ENCODE data around the gene HTT-AS. TPM values are rescaled to one million over a fixed set of nuclear protein-coding genes. Genes with fewer than 3 reads are reported as not detected.

HTT-AS gene
- polyA plus RNA-seq, 3 donors = not detected

DNA sequence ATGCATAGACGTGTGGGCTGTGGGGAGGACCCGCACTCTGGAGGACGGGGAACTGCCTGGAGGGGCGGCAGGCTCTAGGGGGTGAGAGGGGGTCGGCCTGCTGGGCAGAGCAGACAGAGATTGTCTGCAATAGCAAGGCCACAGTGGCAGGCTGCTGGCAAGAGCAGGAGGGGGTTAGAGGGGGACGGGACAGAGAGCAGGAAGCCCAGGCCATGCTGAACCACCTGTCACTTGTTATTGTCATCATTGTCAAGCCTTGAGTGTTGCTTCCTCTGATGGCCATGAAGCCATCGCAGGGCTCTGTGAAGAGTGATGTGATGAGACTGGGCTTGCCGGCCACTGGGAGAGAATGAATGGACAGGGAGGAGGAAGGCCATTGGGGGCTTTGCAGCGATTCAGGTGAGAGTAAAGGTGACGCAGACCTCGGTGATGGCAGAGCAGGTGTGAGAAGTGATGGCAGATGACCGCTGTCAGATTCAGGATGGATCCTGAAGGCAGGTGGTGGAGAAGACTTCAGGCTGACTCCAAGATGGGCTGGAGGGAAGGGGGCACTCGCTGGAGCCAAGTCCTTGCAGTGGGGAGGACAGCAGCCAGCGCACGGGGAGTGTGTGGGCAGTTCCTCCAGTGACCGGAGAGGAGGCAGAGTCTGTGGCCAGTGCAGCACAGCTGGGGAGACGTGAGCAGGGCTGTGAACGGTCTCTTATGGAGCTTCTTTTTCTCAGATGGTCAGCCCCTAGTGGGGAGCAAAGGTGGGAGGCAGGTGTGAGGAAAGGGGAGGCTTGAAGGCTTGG, 43.6 kb downstream of the HTT-AS start:
- DNase-seq = no peak

DNA sequence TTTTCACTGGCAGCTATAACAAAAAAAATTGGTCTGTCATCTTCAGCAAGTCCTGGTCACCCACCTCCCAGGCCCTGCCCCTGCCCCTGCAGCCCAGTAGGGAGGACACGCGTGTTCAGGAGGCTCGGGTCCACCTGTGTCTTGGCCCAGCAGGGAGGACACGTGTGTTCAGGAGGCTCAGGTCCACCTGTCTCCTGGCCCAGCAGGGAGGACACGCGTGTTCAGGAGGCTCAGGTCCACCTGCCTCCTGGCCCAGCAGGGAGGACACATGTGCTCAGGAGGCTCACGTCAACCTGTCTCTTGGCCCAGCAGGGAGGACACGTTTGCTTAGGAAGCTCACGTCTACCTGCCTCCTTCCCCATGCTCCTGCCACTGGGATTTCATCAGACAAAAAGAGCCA, 44.9 kb downstream of the HTT-AS start:
- DNase-seq = no peak

GRCh38 chr4:3026540-3026939, 47.8 kb downstream of the HTT-AS start:
- no peak for DNase-seq

DNA sequence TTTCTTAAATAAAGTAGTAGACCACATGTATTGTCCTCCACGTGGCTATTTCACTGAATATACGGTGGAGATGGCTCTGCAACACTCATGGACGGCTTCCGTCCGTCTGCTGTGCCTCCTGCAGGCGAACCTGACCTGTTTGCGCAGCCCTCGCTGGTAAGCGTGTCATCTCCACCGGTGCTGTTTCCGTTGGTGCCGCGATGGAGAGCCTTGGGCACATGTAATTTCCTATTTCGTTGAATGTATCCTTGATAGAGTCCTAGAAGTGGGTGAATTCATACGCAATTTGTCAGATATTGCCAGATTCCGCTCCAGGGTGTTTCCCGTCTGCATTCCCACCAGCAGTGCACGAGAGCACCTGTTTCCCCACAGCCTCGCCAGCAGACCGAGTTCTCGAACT, 48.5 kb downstream of the HTT-AS start:
- DNase-seq = no peak

- DNase-seq = no peak
Measured at GRCh38 chr4:3022651-3023050, 51.7 kb downstream of the HTT-AS start.

GRCh38 chr4:3022112-3022511, 52.2 kb downstream of the HTT-AS start:
- no peak for DNase-seq

DNA sequence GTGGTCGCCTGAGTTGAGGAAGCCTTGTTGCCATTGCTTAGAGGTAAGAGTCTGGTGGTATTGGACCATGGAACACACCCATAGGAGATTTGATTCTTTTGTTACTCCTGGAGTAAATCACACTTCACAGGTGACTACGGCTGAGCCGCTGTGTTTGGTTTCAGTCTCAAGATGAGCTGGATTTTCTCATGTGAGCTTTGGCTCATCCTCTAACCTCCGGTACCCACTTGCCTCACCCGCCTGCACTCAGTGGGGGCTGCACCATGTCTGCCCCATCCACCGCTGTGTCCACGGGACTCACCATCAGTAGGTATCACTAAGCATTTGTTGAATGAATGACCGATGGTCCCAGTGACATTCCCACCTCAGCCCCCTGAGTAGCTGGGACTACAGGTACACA, 52.7 kb downstream of the HTT-AS start:
- DNase-seq = no peak

GRCh38 chr4:3021127-3021526, 53.2 kb downstream of the HTT-AS start:
- no peak for DNase-seq

- no peak for DNase-seq
Measured at GRCh38 chr4:3019145-3019846, 55.0 kb downstream of the HTT-AS start.

GRCh38 chr4:3017504-3017903, 56.8 kb downstream of the HTT-AS start:
- no peak for DNase-seq

- no peak for DNase-seq
Measured at GRCh38 chr4:3016961-3017360, 57.4 kb downstream of the HTT-AS start.

GRCh38 chr4:3013839-3014350, 60.4 kb downstream of the HTT-AS start:
- DNase-seq = no peak

Other genes starting within 250 kb of the HTT-AS start
- 100 to 1,000 TPM; 261 to 290 (median 281) TPM for gene ADD1, start 230.7 kb downstream of the HTT-AS start, polyA plus RNA-seq (ENCODE audit: insufficient read length in 3 of 3)
- 10 to 100 TPM; 29.7 to 32.9 (median 32.6) TPM for gene NOP14, start 111.1 kb downstream of the HTT-AS start, polyA plus RNA-seq (ENCODE audit: insufficient read length in 3 of 3)
- gene GRK4, start 111.0 kb downstream of the HTT-AS start, polyA plus RNA-seq (ENCODE audit: insufficient read length in 3 of 3) = 10 to 100 TPM in 1 of 3 donors, 1 to 10 TPM in 2; 7.9 to 11.5 (median 8.8) TPM
- gene HTT, start 143 bp upstream of the HTT-AS start, polyA plus RNA-seq (ENCODE audit: insufficient read length in 3 of 3) = 10 to 100 TPM; 31.9 to 44.9 (median 38.7) TPM
- gene MSANTD1, start 174.6 kb upstream of the HTT-AS start, polyA plus RNA-seq (ENCODE audit: insufficient read length in 3 of 3) = 1 to 10 TPM in 1 of 3 donors, under 1 TPM in 2; 0.57 to 1.1 (median 0.84) TPM
- gene RGS12, start 218.5 kb upstream of the HTT-AS start, polyA plus RNA-seq (ENCODE audit: insufficient read length in 3 of 3) = 10 to 100 TPM; 44.3 to 60.8 (median 50.4) TPM

Measured in renal pelvis (tissue), 4 donors.